Muscle layer of colon (tissue), 2 donors: Measurements from ENCODE around the gene DNAJC22.
"Not testable (repeated sequence)": the region's sequence is repeated elsewhere in the genome, so short reads cannot be mapped to it uniquely, and the experiment has no call there.

Experiments
- H3K27ac ChIP-seq: one replicate; pipeline ENCODE4 v1.7.0; 2013; ENCODE audit warnings: low read depth, mild to moderate bottlenecking, low read length, moderate library complexity
- H3K27me3 ChIP-seq, 2 donors: one replicate each; pipeline ENCODE4 v1.7.0; 2013; ENCODE audit warnings: low read length in 2 of 2, mild to moderate bottlenecking in 2 of 2; ENCODE audit not compliant: insufficient read depth in 2 of 2, control insufficient read depth in 1 of 2
- H3K36me3 ChIP-seq: one replicate; pipeline ENCODE4 v1.7.0; 2013; ENCODE audit warnings: mild to moderate bottlenecking, low read length; ENCODE audit not compliant: insufficient read depth
- H3K4me1 ChIP-seq: one replicate; pipeline ENCODE4 v1.7.0; 2013; ENCODE audit warnings: mild to moderate bottlenecking, low read length; ENCODE audit not compliant: insufficient read depth
- H3K4me3 ChIP-seq, 2 donors: one replicate each; pipeline ENCODE4 v1.7.0; 2013; ENCODE audit warnings: low read length in 2 of 2, low read depth in 1 of 2, mild to moderate bottlenecking in 1 of 2, moderate library complexity in 1 of 2
- H3K9ac ChIP-seq: one replicate; pipeline ENCODE4 v1.7.0; 2013; ENCODE audit warnings: low read length
- H3K9me3 ChIP-seq: one replicate; pipeline ENCODE4 v1.7.0; 2013; ENCODE audit warnings: mild to moderate bottlenecking, low read length
- donor health status: abdominal sarcoma.
- donor health status: Adenocarcinoma of cecum.

DNAJC22 gene

DNA sequence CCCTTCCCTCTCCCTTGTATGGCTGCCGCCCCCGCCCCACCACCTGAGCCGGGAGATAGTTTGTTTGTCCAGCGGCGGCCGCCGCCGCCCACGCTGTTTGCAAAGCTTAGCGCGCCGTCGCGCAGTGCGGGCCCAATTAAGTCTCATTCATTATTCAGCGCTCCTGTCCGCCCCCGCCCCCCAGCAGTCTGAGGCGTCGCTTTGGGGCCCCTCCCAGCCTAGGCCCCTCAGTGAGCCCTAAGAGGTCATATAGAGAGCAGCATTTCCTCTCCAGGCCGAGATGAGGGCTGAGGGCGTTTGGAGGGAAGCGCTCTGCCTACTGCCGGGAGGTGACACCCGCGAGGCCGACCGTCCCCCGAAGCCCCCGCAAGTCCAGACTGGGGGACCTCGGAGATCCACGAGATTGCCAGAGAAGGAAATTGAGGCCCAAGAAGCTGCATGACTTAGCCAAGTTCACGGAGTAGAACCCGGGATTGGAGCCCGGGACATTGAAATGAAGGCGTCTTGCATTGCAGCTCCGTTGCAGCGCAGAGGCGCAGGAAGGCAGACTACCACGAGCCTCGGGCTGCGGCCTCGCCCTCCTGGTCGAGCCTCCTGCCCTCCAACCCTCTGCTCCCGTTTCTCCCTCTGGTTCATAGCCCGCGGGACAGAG is at the start of gene DNAJC22:
DNAJC22 (plus strand) TSS at position 230 of the 652 bp plus-strand sequence. CDS start 1,985 bp downstream, outside the sequence.
- Histone ChIP-seq H3K36me3 (no peaks in the 10 kb centered on the region), H3K4me3 (peak within 1 kb of the TSS; percentile 35 to 57), H3K27ac (no peak within 1 kb of the TSS), H3K9ac (no peak within 1 kb of the TSS), H3K27me3 (peaks cover 72 to 91% of the 10 kb centered on the region in 2 donors), H3K9me3 (no peaks in the 10 kb centered on the region), H3K4me1 (peaks cover 49% of the 10 kb centered on the region)

DNA sequence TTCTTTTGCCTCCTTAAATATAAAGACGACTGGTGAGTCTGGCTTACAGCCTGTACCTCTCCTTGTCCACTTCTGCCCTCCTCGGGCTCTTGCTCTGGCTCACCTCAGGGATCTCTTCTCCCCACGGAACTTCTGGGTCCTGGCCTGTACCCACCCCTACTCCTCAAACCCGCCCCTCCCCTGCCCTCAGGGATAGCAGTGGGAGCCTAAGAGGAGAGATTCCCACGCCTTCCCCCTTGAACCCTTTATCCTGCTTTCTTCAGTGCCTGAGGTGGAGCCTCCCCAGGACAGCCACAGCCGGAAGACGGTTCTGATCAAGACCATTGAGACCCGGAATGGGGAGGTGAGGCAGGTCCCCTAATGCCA is 49.0 kb upstream of the DNAJC22 start:
- Histone ChIP-seq H3K9ac (no peak overlapping the region), H3K4me1 (peaks cover 13% of the 10 kb centered on the region), H3K27me3 (peaks cover 38 to 54% of the 10 kb centered on the region in 2 donors), H3K36me3 (no peaks in the 10 kb centered on the region), H3K27ac (no peak overlapping the region), H3K9me3 (no peaks in the 10 kb centered on the region), H3K4me3 (no peak overlapping the region)

DNA sequence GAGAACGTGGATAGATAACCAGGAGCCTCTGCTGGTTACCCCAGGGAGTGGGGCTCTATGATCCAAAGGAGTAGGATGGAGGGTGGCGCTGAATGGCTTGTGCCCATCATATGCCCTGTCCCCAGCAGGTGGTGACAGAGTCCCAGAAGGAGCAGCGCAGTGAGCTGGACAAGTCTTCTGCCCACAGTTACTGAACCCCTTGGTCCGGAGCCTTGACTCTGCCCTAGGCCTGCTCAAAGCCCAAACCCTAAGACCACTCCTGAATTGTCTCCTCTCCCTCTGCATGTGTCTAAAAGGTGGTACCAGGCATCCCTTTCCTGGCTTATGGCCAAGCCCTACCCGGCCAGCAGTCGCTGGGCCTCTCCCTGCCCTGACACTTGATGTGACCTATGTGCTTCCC is 48.5 kb upstream of the DNAJC22 start:
- H3K36me3 ChIP-seq, result no peaks in the 10 kb centered on the region
- peaks cover 38 to 54% of the 10 kb centered on the region in 2 donors for H3K27me3 ChIP-seq
- peaks cover 13% of the 10 kb centered on the region for H3K4me1 ChIP-seq
- H3K4me3 ChIP-seq, result no peak overlapping the region
- no peaks in the 10 kb centered on the region for H3K9me3 ChIP-seq
- no peak overlapping the region for H3K27ac ChIP-seq
- no peak overlapping the region for H3K9ac ChIP-seq

DNA sequence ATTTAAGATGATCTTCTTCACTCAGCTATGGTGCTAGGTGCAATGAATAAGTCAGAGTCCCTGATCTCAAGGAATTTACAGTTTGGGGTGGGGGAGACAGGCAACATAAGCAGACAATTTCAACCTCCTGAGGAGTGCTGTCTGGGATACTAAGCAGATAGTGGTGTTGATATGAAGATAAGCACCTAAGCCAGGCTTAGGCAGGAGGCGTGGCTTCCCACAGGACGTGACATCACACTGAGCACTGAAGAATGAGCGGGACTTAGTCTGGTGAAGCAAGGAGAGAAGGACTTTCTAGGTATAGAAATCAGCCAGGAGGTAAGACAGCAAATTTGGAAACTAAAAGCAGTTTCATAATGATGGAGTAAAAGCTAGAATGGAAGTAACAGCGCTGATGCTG is 44.9 kb upstream of the DNAJC22 start:
- Histone ChIP-seq H3K9ac (no peak overlapping the region), H3K27me3 (peaks cover 19 to 28% of the 10 kb centered on the region in 2 donors), H3K36me3 (no peaks in the 10 kb centered on the region)

DNA sequence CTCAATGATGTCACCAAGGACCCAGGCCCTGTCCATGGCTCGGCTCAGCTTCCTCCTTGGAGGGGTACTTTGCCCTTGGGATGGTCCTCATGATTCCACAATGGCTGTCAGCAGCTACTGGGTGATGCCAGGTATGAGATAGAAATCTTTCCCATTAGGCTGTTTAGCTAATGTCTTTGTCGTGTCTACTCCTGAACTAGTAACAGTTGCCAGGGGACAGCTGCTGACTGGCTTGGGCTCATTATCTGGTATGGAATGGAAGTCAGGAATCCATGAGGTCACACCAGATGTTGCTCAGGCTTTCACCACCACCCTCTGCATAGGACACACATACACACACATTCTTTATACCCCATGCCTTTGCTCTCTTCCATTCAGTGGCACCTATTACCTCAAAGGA is 42.5 kb upstream of the DNAJC22 start:
- no peak overlapping the region for H3K9ac ChIP-seq
- H3K27me3 ChIP-seq, result peaks cover 0 to 7% of the 10 kb centered on the region in 2 donors
- no peaks in the 10 kb centered on the region for H3K4me1 ChIP-seq
- H3K27ac ChIP-seq, result no peak overlapping the region
- H3K9me3 ChIP-seq, result no peaks in the 10 kb centered on the region
- no peak overlapping the region for H3K4me3 ChIP-seq
- H3K36me3 ChIP-seq, result no peaks in the 10 kb centered on the region

More for the DNA sequence above, 44.9 kb upstream of the DNAJC22 start:
- no peaks in the 10 kb centered on the region for H3K9me3 ChIP-seq
- no peak overlapping the region for H3K4me3 ChIP-seq
- H3K27ac ChIP-seq, result no peak overlapping the region
- H3K4me1 ChIP-seq, result peaks cover 5% of the 10 kb centered on the region

DNA sequence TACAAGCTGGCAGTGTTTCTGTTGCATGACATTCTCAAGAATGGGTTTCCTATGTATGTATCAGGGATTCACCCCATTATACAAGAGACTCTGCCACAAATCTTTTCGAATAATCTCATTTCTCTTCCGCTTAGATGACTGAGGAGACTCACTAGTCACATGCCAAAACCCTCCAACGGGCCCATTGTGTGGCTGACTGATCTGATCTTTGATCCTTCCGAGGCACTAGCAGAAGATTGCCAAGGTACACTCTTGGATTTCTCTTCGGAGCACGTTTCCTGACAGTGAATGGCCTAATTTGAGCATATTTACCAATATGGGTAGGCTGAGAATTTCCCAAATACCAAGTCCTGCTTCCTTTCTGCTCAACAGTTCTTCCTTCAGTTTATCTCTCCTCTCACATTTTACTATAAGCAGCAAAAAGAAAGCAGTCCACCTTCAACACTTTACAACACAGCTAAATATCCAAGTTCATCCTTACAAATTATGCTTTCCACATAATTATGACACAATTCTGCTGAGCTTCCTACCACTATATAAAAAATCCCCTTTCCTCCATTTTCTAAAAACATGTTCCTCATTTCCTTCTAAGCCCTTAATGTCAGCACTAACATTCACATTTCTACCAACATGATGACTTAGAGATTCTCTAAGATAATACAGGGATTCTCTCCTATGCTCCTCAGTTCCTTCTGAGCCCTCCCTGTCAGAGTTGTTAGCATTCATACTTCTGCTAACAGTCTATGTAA is 40.8 kb upstream of the DNAJC22 start:
- H3K36me3 ChIP-seq, result no peaks in the 10 kb centered on the region

DNA sequence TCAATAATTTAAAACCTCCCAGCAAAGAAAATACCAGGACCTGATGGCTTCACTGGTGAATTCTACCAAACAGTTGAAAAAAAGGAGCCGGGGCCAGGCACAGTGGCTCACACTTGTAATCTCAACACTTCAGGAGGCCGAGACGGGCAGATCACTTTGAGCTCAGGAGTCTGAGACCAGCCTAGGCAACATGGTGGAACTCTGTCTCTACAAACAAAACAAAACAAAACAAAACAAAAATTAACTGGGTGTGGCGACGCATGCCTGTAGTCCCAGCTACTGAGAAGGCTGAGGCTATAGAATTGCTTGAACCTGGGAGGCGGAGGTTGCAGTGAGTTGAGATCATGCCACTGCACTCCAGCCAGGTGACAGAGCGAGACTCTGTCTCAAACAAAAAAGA is 37.3 kb upstream of the DNAJC22 start:
- Histone ChIP-seq H3K9ac (no peak overlapping the region), H3K4me3 (no peak overlapping the region), H3K27ac (no peak overlapping the region), H3K9me3 (no peaks in the 10 kb centered on the region), H3K36me3 (no peaks in the 10 kb centered on the region), H3K4me1 (no peaks in the 10 kb centered on the region), H3K27me3 (no peaks in the 10 kb centered on the region)

More for the DNA sequence above, 40.8 kb upstream of the DNAJC22 start:
- no peak overlapping the region for H3K4me3 ChIP-seq
- no peak overlapping the region for H3K9ac ChIP-seq
- no peaks in the 10 kb centered on the region for H3K4me1 ChIP-seq
- H3K9me3 ChIP-seq, result no peaks in the 10 kb centered on the region
- H3K27ac ChIP-seq, result no peak overlapping the region
- H3K27me3 ChIP-seq, result peaks cover 0 to 7% of the 10 kb centered on the region in 2 donors

DNA sequence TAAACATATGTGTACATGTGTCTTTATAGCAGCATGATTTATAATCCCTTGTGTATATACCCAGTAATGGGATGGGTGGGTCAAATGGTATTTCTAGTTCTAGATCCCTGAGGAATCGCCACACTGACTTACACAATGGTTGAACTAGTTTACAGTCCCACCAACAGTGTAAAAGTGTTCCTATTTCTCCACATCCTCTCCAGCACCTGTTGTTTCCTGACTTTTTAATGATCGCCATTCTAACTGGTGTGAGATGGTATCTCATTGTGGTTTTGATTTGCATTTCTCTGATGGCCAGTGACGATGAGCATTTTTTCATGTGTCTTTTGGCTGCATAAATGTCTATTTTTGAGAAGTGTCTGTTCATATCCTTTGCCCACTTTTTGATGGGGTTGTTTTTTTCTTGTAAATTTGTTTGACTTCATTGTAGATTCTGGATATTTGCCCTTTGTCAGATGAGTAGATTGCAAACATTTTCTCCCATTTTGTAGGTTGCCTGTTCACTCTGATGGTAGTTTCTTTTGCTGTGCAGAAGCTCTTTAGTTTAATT is 36.2 kb upstream of the DNAJC22 start:
- not testable (repeated sequence) for H3K4me3 ChIP-seq, H3K9me3 ChIP-seq, H3K27me3 ChIP-seq, H3K27ac ChIP-seq, H3K9ac ChIP-seq, H3K4me1 ChIP-seq, H3K36me3 ChIP-seq

DNA sequence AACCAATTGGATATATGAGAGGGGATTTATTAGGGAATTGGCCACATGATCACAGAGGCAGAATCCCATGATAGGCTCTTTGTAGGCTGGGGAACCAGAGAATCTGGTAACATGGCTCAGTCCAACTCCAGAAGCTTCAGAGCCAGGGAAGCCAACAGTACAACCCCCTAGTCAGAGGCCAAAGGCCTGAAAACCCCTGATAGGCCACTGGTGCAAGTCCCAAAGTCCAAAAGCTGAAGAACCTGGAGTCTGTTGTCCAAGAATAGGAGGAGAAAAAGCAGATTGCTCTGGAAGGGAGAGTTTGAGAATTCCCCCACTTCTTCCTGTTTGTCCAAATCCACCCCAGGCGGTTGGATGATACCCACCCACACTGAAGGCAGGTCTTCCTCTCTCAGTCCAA is 31.9 kb upstream of the DNAJC22 start:
- Histone ChIP-seq H3K9ac (no peak overlapping the region), H3K36me3 (no peaks in the 10 kb centered on the region), H3K27ac (no peak overlapping the region), H3K9me3 (no peaks in the 10 kb centered on the region), H3K4me1 (no peaks in the 10 kb centered on the region), H3K4me3 (no peak overlapping the region), H3K27me3 (no peaks in the 10 kb centered on the region)

DNA sequence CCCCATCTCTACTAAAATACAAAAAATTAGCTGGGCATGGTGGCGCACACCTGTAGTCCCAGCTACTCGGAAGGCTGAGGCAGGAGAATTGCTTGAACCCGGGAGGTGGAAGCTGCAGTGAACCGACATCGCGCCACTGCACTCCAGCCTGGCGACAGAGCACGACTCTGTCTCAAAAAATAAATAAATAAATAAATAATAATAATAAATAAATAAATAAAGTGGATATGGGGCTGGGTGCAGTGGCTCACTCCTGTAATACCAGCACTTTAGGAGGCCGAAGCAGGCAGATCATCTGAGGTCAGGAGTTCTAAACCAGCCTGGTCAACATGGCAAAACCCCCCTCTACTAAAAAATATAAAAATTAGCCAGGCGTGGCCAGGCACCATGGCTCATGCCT is 29.6 kb upstream of the DNAJC22 start:
- not testable (repeated sequence) for H3K9ac ChIP-seq, H3K4me3 ChIP-seq, H3K4me1 ChIP-seq, H3K36me3 ChIP-seq, H3K27ac ChIP-seq, H3K27me3 ChIP-seq, H3K9me3 ChIP-seq

DNA sequence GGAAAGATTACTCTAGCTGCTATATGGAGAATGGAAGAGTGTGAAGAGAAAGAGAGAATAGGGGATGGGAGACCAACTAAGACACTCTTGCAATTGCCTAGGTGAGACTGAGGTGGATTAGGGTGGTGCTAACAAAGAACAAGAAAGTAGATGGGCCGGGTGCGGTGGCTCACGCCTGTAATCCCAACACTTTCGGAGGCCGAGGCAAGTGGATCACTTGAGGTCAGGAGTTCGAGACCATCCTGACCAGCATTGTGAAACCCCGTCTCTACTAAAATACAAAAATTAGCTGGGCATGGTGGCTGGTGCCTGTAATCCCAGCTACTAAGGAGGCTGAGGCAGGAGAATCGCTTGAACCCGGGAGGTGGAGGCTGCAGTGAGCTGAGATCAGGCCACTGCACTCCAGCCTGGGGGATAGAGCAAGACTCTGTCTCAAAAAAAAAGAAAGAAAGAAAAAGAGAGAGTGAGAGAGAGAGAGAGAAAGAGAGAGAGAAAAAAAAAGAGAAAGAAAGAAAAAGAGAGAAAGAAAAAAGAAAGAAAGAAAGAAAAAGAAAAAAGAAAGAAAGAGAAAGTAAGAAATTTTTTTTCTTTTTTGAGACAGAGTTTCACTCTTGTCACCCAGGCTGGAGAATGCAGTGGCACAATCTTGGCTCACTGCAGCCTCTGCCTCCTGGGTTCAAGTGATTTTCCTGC is 26.1 kb upstream of the DNAJC22 start:
- H3K27me3 ChIP-seq, H3K9me3 ChIP-seq, H3K27ac ChIP-seq, H3K36me3 ChIP-seq, H3K9ac ChIP-seq, H3K4me3 ChIP-seq: not testable (repeated sequence)
- H3K4me1 ChIP-seq, result peaks cover 13% of the 10 kb centered on the region
